NCI-H774 (cell line): Measurements from ENCODE around the gene SS18L1.

Experiments
- DNase-seq: peaks from one replicate; lab custom pipeline; 2025; lab: John Stamatoyannopoulos, UW

The SS18L1 gene

DNA sequence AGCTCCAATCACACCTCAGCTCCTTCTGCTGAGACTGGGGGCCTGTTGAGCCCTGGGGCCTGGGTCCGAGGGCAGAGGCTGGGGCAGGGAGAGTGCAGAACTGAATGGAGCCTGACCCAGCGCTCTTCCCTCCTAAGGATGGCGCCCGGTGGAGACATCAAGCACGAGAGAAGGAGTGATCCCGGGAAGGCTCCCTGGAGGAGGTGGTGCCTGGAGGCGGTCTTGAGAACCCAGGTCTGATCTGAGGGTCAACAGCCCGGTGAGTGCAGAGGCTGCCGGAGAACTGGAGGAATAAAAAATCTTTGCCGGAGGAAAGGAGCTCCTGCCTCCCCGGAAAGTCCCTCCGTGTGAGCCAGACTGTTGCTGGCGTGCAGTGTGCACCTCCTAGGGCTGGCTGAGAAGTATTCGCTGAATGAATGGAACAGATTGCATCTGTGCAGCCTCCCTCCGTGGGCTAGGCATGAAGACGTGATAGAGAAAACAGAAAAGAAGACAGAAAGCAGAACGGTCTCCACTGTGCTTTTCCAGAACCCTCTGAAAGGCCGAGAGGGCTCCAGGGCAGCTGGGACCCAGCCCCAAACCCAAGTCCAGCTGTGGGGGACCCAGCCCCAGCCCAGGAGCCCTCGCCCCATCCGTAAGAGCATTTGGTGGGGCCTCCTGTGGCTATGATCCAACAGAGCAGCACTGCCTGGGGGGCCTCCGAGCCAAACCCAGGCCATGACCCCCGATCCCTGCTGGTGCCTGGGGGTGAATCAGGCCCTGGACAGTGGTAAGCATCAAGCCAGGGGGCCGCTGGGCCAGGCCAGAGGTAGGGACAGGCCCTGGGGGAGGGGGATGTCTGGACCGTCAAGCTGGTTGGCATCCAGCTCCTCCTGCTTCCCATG lies 83.4 kb downstream of the SS18L1 start:
- no peak for DNase-seq

DNA sequence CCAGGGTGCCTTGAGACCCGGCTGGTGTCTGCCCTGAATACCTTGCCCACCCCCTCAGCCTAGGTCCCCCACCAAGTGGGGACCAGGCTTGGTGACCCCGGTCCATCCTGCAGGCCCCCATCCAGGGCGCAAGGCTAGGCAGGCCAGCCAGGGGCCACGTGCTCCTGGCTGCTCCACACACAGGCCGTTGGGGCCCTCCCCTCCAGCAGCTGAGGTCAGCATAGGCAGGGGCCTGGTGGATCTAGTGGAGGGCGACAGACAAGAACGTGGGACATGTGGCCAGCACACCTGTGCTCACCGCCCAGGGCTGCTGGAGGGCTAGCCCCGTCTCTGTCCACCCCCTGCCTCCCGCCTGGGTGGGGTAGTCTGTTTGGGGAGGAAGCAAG lies 84.0 kb downstream of the SS18L1 start:
- no peak for DNase-seq

DNA sequence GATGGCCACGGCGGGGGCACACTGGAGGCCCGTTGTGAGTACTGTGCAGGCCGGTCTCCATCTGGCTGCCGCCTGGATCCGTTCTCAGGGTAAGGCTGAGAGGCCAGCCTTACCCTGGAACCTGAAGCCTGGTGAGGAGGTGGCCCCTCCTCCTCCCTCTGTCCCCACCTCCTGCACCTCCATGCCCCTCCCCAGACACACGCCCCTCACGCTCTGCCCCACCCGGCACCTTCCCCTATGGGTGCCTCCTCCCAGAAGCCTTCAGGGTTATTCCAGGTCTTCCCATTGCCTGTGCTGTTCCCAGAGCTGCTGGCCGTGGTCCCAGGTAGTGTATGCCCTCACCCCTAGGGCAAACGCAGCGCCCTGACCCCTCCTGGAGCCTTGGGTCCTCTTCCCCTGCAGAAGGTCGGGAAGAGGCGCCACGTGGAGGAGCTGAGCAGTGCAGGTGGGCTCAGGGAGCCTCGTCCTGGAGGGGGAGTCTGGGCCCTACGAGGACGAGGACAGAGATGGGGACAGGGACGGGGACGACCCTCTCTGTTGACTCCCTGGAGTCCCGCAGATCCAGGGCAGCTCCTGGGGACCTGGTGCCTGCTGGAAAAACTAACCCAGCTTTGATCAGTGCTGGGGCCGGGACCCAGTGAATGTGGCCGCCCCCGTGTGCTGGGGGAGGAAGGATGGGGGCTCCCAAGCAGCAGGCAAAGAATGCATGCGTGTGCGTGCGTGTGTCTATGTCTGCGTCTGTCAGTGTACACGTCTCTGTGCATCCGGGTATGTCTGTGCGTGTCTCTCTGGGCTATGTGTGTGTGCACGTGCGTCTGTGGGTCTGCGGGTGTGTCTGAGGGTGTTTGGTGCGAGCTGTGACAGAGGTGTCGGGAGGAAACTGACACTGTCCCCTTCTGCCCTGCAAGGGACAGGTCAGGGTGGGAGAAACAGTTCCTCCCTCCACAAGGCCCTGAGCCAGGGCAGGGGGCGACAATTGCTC lies 84.7 kb downstream of the SS18L1 start:
- no peak for DNase-seq

DNA sequence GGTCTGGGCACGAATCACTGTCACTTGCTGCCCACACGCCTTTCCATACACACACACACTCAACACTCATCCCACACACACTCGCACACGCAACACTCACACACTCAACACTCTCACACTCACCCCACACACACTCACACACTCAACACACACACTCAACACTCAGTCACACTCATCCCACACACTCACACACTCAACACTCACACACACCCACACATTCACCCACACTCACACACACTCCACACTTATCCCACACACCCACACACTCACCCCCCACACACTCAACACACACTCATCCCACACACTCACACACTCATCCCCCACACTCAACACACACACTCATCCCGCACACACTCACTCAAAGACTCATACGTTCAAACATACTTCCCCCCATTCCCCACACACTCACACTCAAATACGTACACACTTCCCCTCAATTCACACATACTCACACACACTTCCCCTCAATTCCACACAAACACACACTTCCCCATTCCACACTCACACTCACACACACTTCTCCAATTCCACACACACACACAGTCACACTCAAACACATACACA lies 85.5 kb downstream of the SS18L1 start:
- no peak for DNase-seq

DNA sequence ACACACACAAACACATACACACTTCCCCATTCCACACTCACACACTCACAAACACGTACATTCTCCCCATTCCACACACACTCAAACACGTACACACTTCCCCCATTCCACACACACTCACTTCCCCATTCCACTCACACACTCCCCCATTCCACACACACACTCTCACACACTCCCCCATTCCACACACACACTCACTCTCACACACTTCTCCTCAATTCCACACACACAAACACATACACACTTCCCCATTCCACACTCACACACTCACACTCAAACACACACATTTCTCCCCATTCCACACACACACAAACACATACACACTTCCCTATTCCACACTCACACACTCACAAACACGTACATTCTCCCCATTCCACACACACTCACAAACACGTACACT lies 86.1 kb downstream of the SS18L1 start:
- DNase-seq = no peak

DNA sequence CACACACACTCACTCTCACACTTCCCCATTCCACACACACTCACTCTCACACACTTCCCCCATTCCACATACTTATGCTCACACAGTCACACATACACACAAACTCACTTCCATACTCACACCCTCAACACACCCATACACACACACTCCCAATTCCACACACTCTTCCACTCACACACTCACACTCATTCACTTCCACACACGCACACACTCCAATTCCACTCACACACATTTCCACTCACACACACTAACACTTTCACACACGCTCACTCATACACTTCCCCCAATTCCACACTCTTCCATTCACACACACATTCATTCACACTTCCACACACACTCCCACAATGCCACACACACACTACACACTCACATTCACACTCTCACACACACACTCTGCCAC lies 86.7 kb downstream of the SS18L1 start:
- DNase-seq = no peak

DNA sequence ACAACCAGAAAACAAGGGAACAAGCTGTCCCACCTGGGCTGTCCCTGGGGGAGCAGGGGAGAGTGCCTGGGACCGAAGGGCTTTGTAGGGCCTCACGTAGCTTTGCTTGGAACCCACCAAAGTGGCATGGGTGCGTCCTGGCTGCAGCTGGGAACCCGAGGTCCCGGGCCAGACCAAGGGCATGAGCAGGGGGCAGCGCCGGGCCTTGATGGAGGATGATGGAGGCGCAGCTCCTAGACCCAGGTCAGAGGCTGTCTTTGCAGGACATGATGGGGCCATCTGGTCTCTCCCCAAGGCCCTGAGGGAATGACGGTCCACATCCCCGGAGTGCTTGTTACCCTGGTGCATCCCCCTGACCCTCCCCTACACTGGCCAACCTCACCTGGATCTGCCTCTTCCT lies 87.1 kb downstream of the SS18L1 start:
- DNase-seq = no peak

DNA sequence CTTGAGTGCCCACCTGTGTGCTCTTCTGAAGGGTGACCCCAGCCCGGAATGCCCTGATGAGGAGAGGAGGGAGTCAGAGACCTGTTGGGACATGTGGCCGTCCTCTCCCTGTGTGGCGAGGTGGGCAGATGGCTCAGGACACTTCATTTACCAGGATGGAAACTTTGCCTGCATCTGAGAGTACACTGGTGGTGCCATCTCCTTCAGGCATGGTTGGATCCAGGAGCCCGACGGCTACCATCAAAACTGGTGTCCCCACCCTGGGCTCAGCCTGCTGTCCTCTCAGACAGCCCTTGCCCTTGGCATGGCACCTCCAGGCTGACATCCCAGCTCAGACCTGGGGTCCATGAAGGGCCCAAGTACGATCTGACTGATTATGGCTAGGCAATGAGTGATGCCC lies 87.7 kb downstream of the SS18L1 start:
- DNase-seq = no peak
